HG03575 (cell line): ENCODE measurements around the gene GCN1.
"Not testable (repeated sequence)": the region's sequence is repeated elsewhere in the genome, so short reads cannot be mapped to it uniquely, and the experiment has no call there.

Source experiments
- ATAC-seq: cut with Tn5 transposase; IDR thresholded peaks from one replicate; pipeline ENCODE4 v1.9.1; 2021; ENCODE audit not compliant: unreplicated experiment, insufficient number of reproducible peaks, low FRiP score; ENCODE audit errors: extremely low read depth

GCN1 gene

GRCh38 chr12:120194534-120195395 is at the start of gene GCN1:
Gene GCN1 (minus strand): TSS chr12:120194715. CDS start chr12:120194697, 18 bp downstream.
- no peak for ATAC-seq

- ATAC-seq = no peak
Measured at GRCh38 chr12:120242971-120243699, 48.6 kb upstream of the GCN1 start.

GRCh38 chr12:120242275-120242799 is 47.8 kb upstream of the GCN1 start:
- ATAC-seq = no peak

GRCh38 chr12:120241561-120242274 is 47.2 kb upstream of the GCN1 start:
- no peak for ATAC-seq

GRCh38 chr12:120240495-120240833 is 45.9 kb upstream of the GCN1 start:
- ATAC-seq = no peak

- ATAC-seq = no peak
Measured at GRCh38 chr12:120239776-120240494, 45.4 kb upstream of the GCN1 start.

- no peak for ATAC-seq
Measured at GRCh38 chr12:120238839-120239445, 44.4 kb upstream of the GCN1 start.

- no peak for ATAC-seq
Measured at GRCh38 chr12:120238217-120238616, 43.7 kb upstream of the GCN1 start.

GRCh38 chr12:120237360-120238171 is 43.1 kb upstream of the GCN1 start:
- ATAC-seq = no peak

GRCh38 chr12:120236809-120237208 is 42.3 kb upstream of the GCN1 start:
- ATAC-seq = not testable (repeated sequence)

- ATAC-seq = no peak
Measured at GRCh38 chr12:120235369-120236323, 41.1 kb upstream of the GCN1 start.

- no peak for ATAC-seq
Measured at GRCh38 chr12:120234643-120235368, 40.3 kb upstream of the GCN1 start.

- no peak for ATAC-seq
Measured at GRCh38 chr12:120231316-120232011, 36.9 kb upstream of the GCN1 start.

GRCh38 chr12:120230974-120231315 is 36.4 kb upstream of the GCN1 start:
- no peak for ATAC-seq

GRCh38 chr12:120230326-120230973 is 35.9 kb upstream of the GCN1 start:
- no peak for ATAC-seq
